Lower leg skin (tissue), 4 donors: ENCODE results near the gene STRIT1. TPM values are rescaled to one million over a fixed set of nuclear protein-coding genes. Genes with fewer than 3 reads are reported as not detected.

Experiments
- DNase-seq, 2 donors: peaks; one replicate each; pipeline ENCODE4 v3.0.0-alpha.2; 2019; ENCODE audit warnings: low spot score in 2 of 2
- H3K4me3 ChIP-seq: fragments of 200-600 bp; sonication (generic); 2 replicates; pipeline ENCODE4 v1.5.1; 2017; ENCODE audit warnings: mild to moderate bottlenecking, low read depth; ENCODE audit not compliant: poor library complexity, severe bottlenecking
- POLR2A ChIP-seq, 2 donors: fragments of 450-650 bp; IDR thresholded peaks; one replicate each; pipeline ENCODE4 v1.6.1; 2016 to 2017; ENCODE audit warnings: antibody characterized with exemption in 2 of 2, mild to moderate bottlenecking in 1 of 2, moderate library complexity in 1 of 2
- WGBS, 2 donors: methylation state at CpG; one replicate each; pipeline ENCODE4 v1.1.5; 2018; 5-methylcytosine and 5-hydroxymethylcytosine counted together
- intact Hi-C: fragments of 100-400 bp; cut with DNase I; formaldehyde crosslinking; loops from one replicate; pipeline ENCODE4 v1.15.0; 2023; ENCODE audit warnings: low total_unique reads
- total RNA-seq, 4 donors: library from RNA; depleted of rRNA; stranded (reverse); fragments of >200 nt; gene quantifications; one replicate each; pipeline ENCODE4 v1.1.0, GENCODE V29; 2016
- TF ChIP-seq, protein P1 (sequence below), 3 donors: fragments of 450-650 bp; IDR thresholded peaks; one replicate each; pipeline ENCODE4 v1.5.1; 2016; ENCODE audit warnings: antibody characterized with exemption in 3 of 3, mild to moderate bottlenecking in 3 of 3, moderate library complexity in 2 of 3

The STRIT1 gene
- total RNA-seq, 4 donors from 2014 or later = 0.42 TPM; not detected in 3

DNA sequence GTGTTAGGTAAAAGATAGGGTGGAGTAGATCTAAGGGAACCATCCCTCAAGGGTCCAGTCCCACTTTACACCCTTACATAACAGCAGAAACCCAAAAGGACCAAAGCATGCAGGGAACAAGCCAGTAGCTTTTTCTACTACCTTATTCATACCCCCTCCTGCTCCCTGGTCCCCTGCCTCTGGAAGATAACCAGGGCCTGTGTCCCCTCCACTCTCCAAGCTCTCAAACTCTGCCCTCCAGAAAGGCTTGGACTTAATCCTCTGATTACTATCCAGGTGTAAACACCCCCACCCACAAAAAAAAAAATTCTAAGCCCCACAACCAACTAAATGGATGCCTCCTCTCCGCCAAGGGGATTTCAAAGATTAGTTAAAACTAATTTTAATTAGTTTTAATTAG is 33.9 kb upstream of the STRIT1 start:
- intact Hi-C loops = no loop called here

DNA sequence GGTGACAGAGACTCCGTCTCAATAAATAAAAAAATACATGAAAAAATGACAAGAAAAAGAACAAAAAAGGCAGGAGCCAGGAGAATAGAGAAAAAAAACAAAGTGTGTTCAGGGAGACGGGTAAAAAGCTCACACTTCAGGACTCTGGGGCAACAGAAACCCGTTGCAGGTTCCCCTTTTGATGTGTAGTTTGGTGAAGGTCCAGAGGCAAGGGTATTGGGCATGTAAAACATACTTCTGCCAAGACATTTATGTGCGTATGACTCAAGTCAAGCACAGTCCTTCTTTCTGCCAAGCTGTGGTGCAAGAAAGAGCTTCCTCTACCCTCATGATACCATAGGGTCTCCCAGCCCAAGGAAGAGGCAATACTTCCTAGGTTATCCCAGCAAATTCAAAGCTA is 33.4 kb upstream of the STRIT1 start:
- 66 to 71% methylated on average over 4 of the region's 4 CpGs for WGBS, 2 donors
- H3K4me3 ChIP-seq = no peak overlapping the region
- TF ChIP-seq, protein P1, sequence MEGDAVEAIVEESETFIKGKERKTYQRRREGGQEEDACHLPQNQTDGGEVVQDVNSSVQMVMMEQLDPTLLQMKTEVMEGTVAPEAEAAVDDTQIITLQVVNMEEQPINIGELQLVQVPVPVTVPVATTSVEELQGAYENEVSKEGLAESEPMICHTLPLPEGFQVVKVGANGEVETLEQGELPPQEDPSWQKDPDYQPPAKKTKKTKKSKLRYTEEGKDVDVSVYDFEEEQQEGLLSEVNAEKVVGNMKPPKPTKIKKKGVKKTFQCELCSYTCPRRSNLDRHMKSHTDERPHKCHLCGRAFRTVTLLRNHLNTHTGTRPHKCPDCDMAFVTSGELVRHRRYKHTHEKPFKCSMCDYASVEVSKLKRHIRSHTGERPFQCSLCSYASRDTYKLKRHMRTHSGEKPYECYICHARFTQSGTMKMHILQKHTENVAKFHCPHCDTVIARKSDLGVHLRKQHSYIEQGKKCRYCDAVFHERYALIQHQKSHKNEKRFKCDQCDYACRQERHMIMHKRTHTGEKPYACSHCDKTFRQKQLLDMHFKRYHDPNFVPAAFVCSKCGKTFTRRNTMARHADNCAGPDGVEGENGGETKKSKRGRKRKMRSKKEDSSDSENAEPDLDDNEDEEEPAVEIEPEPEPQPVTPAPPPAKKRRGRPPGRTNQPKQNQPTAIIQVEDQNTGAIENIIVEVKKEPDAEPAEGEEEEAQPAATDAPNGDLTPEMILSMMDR (IDR thresholded peaks at IDR 0.05) = no peak
- TF ChIP-seq POLR2A (IDR thresholded peaks at IDR 0.05) = no peak
- intact Hi-C loops = no loop called here
- DNase-seq = no peak

More for the DNA sequence above, 33.9 kb upstream of the STRIT1 start:
- no peak for DNase-seq
- H3K4me3 ChIP-seq = no peak overlapping the region
- TF ChIP-seq, protein P1 (IDR thresholded peaks at IDR 0.05) = no peak
- TF ChIP-seq POLR2A (IDR thresholded peaks at IDR 0.05) = no peak
- WGBS, 2 donors = 91 to 97% methylated on average over 1 of the region's 1 CpG

DNA sequence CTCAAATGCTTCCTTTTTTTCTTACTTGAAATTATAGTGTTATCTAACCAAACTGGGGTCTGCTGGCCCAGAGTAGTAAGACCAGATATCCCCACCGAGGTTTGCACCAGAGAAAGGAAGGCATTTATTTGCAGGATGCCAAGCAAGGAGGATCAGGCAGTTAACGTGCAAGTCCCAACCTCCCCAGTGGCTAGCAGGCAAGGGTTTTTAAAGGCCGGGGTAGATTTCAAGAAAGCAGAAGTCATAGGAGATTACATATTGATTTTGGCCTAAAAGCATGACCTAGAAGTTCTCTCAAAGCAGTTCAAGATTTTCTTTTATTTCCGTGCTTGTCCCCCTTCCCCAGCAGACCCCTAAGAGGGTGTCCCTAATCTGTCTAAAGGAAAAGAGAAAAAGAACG is 32.8 kb upstream of the STRIT1 start:
- 83 to 85% methylated on average over 5 of the region's 5 CpGs for WGBS, 2 donors
- DNase-seq = no peak
- no peak overlapping the region for H3K4me3 ChIP-seq
- TF ChIP-seq POLR2A (IDR thresholded peaks at IDR 0.05) = no peak
- TF ChIP-seq, protein P1 (IDR thresholded peaks at IDR 0.05) = no peak
- intact Hi-C loops = no loop called here

DNA sequence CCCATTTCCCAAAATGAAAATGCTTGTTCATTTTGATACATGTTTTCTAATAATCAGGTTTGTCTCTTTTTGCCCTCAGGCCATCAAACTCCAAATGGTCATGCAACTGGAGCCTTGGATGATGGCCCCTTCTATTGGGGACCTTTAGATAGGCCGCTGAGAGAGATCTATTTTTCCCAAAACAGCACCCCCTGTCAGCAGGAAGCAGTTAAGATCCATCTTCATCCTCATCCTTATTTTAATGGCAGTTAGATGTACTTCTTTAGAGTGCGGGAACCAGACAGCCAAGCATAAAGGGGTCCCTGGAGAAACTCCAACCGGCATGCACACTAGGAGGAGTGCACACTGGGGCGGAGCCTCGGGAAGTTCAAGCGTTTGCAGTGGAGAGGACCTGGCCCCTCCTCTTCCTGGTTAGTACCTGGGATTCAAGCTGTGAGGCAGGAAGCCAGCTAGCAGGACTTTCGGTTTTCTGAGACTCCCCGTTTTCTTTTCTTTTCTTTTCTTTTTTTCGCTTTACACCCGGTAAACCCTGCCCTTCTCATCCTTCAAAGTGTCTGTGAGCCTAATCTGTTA is 31.9 kb upstream of the STRIT1 start:
- H3K4me3 ChIP-seq = no peak overlapping the region
- no peak for DNase-seq
- intact Hi-C loops = no loop called here
- TF ChIP-seq, protein P1 (IDR thresholded peaks at IDR 0.05) = no peak
- no peak for TF ChIP-seq POLR2A (IDR thresholded peaks at IDR 0.05)
- 69 to 75% methylated on average over 10 of the region's 10 CpGs for WGBS, 2 donors

DNA sequence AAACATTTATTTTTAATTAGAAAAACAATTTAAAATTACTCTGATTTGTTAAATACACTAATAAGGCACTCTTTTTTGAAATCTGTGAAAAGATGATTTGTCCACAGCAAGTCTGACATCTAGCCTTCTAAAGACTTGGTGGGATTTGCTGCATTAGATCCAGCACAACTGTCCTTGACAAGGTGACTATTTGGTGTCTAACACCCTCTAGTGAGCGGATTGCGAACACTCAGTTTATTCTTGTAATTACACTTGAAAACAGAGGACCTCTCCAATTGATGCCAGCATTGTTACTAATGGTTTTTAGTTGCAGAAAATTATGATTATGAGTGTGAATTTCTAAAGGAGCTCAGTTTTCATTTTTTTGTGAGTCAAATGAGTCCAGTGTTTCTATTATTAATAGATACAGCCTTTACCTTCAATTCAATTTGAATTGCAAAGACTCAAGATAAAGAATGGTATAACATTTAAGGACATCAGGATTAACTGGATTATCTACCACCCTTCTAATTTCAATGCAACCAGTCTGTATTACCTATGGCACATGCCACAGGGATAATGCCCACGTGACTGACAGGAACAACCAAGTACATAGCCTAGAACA is 29.7 kb upstream of the STRIT1 start:
- WGBS, 2 donors = 22 to 25% methylated on average over 3 of the region's 3 CpGs
- no peak for TF ChIP-seq POLR2A (IDR thresholded peaks at IDR 0.05)
- TF ChIP-seq, protein P1 (IDR thresholded peaks at IDR 0.05) = no peak
- H3K4me3 ChIP-seq = no peak overlapping the region
- peak in 1 of 2 donors; percentile 41 for DNase-seq
- intact Hi-C loops = no loop called here

DNA sequence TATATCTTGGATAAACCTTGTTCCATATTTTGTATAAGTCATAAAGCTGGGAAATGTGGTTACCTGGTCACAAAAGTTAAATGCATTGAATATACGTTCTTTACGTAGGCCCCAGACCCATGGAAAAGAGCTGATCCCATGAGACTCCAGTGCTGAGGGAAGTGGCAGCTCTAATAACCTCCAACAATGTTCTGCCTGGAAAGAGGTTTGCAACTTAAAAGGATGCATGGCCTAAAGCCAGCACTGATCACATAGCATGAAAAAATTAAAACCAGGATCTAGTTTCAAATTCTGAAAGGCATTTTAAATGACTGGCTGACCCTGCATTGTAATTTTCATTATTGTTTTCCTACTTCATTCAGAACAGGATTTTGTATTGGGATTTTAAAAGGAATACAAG is 27.9 kb upstream of the STRIT1 start:
- intact Hi-C loops = no loop called here
- 81 to 98% methylated on average over 2 of the region's 2 CpGs for WGBS, 2 donors

More for the DNA sequence above, 27.9 kb upstream of the STRIT1 start:
- H3K4me3 ChIP-seq = no peak overlapping the region
- DNase-seq = no peak
- TF ChIP-seq, protein P1 (IDR thresholded peaks at IDR 0.05) = no peak
- no peak for TF ChIP-seq POLR2A (IDR thresholded peaks at IDR 0.05)
